Caco-2 (cell line): ENCODE measurements around the gene KRIT1. TPM values are rescaled to one million over a fixed set of nuclear protein-coding genes. Genes with fewer than 3 reads are reported as not detected.

ENCODE experiments used
- BruUV-seq: library from RNA; stranded (reverse); fragments of 400-500 nt; replicated peaks from 2 replicates; lab custom pipeline; 2021; lab: Mats Ljungman, UMichigan
- CTCF ChIA-PET: fragments of 300-600 bp; sonication (Branson Sonifier 250); formaldehyde crosslinking; loops from one replicate; lab custom pipeline; 2022; ENCODE audit warnings: antibody characterized with exemption; lab: Charles Lee
- POLR2A ChIA-PET: fragments of 300-600 bp; sonication (Branson Sonifier 250); formaldehyde crosslinking; loops from one replicate; lab custom pipeline; 2022; ENCODE audit warnings: antibody characterized with exemption; lab: Charles Lee
- DNase-seq, 2 experiments: peaks; one replicate each; pipeline versions ENCODE4 v3.0.0 to v3.0.0-alpha.2; 2020 to 2022
- H3K27me3 ChIP-seq: replicated peaks from 2 replicates; pipeline ENCODE4 v1.6.0; 2011; ENCODE audit warnings: low read length; ENCODE audit not compliant: control insufficient read depth, insufficient read depth
- H3K36me3 ChIP-seq: 2 replicates; pipeline ENCODE4 v1.5.1; 2011; ENCODE audit warnings: low read length; ENCODE audit not compliant: control insufficient read depth, insufficient read depth
- H3K4me1 ChIP-seq: fragments of 250-450 bp; sonication (Bioruptor Pico); 2 replicates; pipeline ENCODE4 v1.5.1; 2020; ENCODE audit warnings: mild to moderate bottlenecking
- H3K4me3 ChIP-seq: 2 replicates; pipeline ENCODE4 v1.5.1; 2011; ENCODE audit warnings: low read depth, mild to moderate bottlenecking, control low read depth, low read length
- H3K9me3 ChIP-seq: fragments of 250-450 bp; sonication (Bioruptor Pico); 2 replicates; pipeline ENCODE4 v1.5.1; 2020; ENCODE audit warnings: mild to moderate bottlenecking, moderate library complexity
- H3K27ac Mint-ChIP-seq: one replicate; pipeline ENCODE4 v1.8.0; 2022; ENCODE audit warnings: mixed read lengths; ENCODE audit not compliant: unreplicated experiment
- H3K27me3 Mint-ChIP-seq: one replicate; pipeline ENCODE4 v1.8.0; 2022; ENCODE audit warnings: mixed read lengths; ENCODE audit not compliant: insufficient read depth, unreplicated experiment
- H3K36me3 Mint-ChIP-seq: one replicate; pipeline ENCODE4 v1.8.0; 2022; ENCODE audit warnings: mild to moderate bottlenecking, mixed read lengths; ENCODE audit not compliant: insufficient read depth, unreplicated experiment
- H3K4me1 Mint-ChIP-seq: one replicate; pipeline ENCODE4 v1.8.0; 2022; ENCODE audit warnings: low read depth, mixed read lengths; ENCODE audit not compliant: unreplicated experiment
- H3K4me3 Mint-ChIP-seq: one replicate; pipeline ENCODE4 v1.8.0; 2022; ENCODE audit warnings: mild to moderate bottlenecking, moderate library complexity, mixed read lengths; ENCODE audit not compliant: unreplicated experiment
- H3K9me3 Mint-ChIP-seq: one replicate; pipeline ENCODE4 v1.8.0; 2022; ENCODE audit warnings: mixed read lengths; ENCODE audit not compliant: unreplicated experiment
- CTCF ChIP-seq, 2 experiments: fragments of 200-600 bp in 1 of 2; IDR thresholded peaks; 1 replicate in 1 of 2; 2 replicates in 1 of 2; pipeline versions ENCODE4 v1.5.1 to v1.8.0; 2011 to 2022; ENCODE audit warnings: antibody characterized with exemption in 1 of 2, control low read depth in 1 of 2, inconsistent platforms in 1 of 2, low read depth in 1 of 2, low read length in 1 of 2, mild to moderate bottlenecking in 1 of 2, moderate library complexity in 1 of 2; ENCODE audit not compliant: insufficient read depth in 1 of 2, severe bottlenecking in 1 of 2, unreplicated experiment in 1 of 2
- intact Hi-C: fragments of 100-400 bp; cut with micrococcal nuclease; formaldehyde crosslinking; loops from one replicate; pipeline ENCODE4 v1.10.0; 2022; ENCODE audit not compliant: unreplicated experiment
- microRNA-seq: library from miRNA; unstranded; fragments of <30 nt; microRNA quantifications from one replicate; pipeline ENCODE4 v1.2.0, GENCODE V29; 2022
- total RNA-seq: library from RNA; stranded (reverse); gene quantifications from 2 replicates; pipeline ENCODE4 v1.2.3, GENCODE V29; 2022

The KRIT1 gene
- total RNA-seq, 1 experiment from 2014 or later, result 54.4 TPM

- no TSS peak for BruUV-seq
- H3K27me3 Mint-ChIP-seq, result no peaks in the 10 kb centered on the region
- CTCF ChIA-PET, result no interaction called here
- H3K4me1 ChIP-seq, result no peaks in the 10 kb centered on the region
- POLR2A ChIA-PET, result no interaction called here
- no peak overlapping the region for H3K4me3 ChIP-seq
- intact Hi-C loops, result no loop called here
- H3K27ac Mint-ChIP-seq, result no peak overlapping the region
- no peaks in the 10 kb centered on the region for H3K4me1 Mint-ChIP-seq
- H3K9me3 Mint-ChIP-seq, result no peaks in the 10 kb centered on the region
- no peaks in the 10 kb centered on the region for H3K36me3 Mint-ChIP-seq
- no peaks in the 10 kb centered on the region for H3K9me3 ChIP-seq
- H3K36me3 ChIP-seq, result no peaks in the 10 kb centered on the region
- no peak for DNase-seq
- no peak for TF ChIP-seq CTCF (IDR thresholded peaks at IDR 0.05; ENCODE audit: insufficient read depth in 1 of 2, low read depth in 1 of 2, low read length in 1 of 2, severe bottlenecking in 1 of 2, unreplicated experiment in 1 of 2)
- no peaks in the 10 kb centered on the region for H3K27me3 ChIP-seq
- H3K4me3 Mint-ChIP-seq, result no peak overlapping the region
Measured at GRCh38 chr7:92155108-92155739, 90.5 kb downstream of the KRIT1 start.

- no peaks in the 10 kb centered on the region for H3K27me3 Mint-ChIP-seq
- Histone ChIP-seq H3K4me3 (no peak overlapping the region), H3K9me3 (no peaks in the 10 kb centered on the region), H3K27me3 (no peaks in the 10 kb centered on the region), H3K36me3 (no peaks in the 10 kb centered on the region), H3K4me1 (no peaks in the 10 kb centered on the region)
- H3K27ac Mint-ChIP-seq, result no peak overlapping the region
- intact Hi-C loops, result no loop called here
- DNase-seq, result no peak
- no peaks in the 10 kb centered on the region for H3K9me3 Mint-ChIP-seq
- no peaks in the 10 kb centered on the region for H3K4me1 Mint-ChIP-seq
- ChIA-PET POLR2A (no interaction called here), CTCF (no interaction called here)
- no peaks in the 10 kb centered on the region for H3K36me3 Mint-ChIP-seq
- no peak for TF ChIP-seq CTCF (IDR thresholded peaks at IDR 0.05; ENCODE audit: insufficient read depth in 1 of 2, low read depth in 1 of 2, low read length in 1 of 2, severe bottlenecking in 1 of 2, unreplicated experiment in 1 of 2)
- BruUV-seq, result no TSS peak
- no peak overlapping the region for H3K4me3 Mint-ChIP-seq
Measured at GRCh38 chr7:92150450-92151017, 95.2 kb downstream of the KRIT1 start.

DNA sequence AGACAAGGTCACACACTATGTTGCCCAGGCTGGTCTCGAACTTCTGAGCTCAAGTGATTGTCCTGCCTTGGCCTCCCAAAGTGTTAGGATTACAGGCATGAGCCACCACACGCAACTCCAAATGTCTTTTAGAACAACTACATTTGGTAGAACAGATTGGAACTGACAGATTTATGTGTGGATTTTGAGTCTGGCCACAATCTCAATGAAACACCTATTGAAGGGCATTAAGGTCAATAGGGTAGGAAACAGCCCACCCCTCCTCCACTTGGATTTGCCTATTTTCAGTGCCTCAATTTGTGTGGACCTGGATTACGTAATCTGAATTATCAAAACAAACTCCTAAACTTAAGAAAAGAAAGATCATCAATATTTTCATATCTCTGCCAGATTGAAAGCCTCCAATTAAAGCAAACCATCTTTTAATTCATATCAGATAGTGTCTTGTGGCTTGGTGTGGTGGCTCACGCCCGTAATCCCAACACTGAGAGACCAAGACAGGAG lies 95.9 kb downstream of the KRIT1 start:
- no peaks in the 10 kb centered on the region for H3K27me3 Mint-ChIP-seq
- no peaks in the 10 kb centered on the region for H3K4me1 ChIP-seq
- H3K36me3 Mint-ChIP-seq, result no peaks in the 10 kb centered on the region
- H3K27me3 ChIP-seq, result no peaks in the 10 kb centered on the region
- CTCF ChIA-PET, result no interaction called here
- TF ChIP-seq CTCF (IDR thresholded peaks at IDR 0.05; ENCODE audit: insufficient read depth in 1 of 2, low read depth in 1 of 2, low read length in 1 of 2, severe bottlenecking in 1 of 2, unreplicated experiment in 1 of 2), result no peak
- H3K4me3 ChIP-seq, result no peak overlapping the region
- H3K4me3 Mint-ChIP-seq, result no peak overlapping the region
- H3K36me3 ChIP-seq, result no peaks in the 10 kb centered on the region
- no peaks in the 10 kb centered on the region for H3K9me3 ChIP-seq
- BruUV-seq, result no TSS peak
- no peak overlapping the region for H3K27ac Mint-ChIP-seq
- H3K9me3 Mint-ChIP-seq, result no peaks in the 10 kb centered on the region
- POLR2A ChIA-PET, result no interaction called here
- no peaks in the 10 kb centered on the region for H3K4me1 Mint-ChIP-seq
- no peak for DNase-seq
- intact Hi-C loops, result no loop called here

Small RNA genes within 50 kb of the gene (microRNA-seq; reads per million reads assigned to microRNA genes)
- not detected for gene MIR1285-1

Other genes with a start within 250 kb of the KRIT1 start
- 151 and 153 TPM in 2 replicates for gene CYP51A1, start 111.4 kb downstream of the KRIT1 start, total RNA-seq
- not detected in 2 replicates for gene LRRD1, start 66.8 kb downstream of the KRIT1 start, total RNA-seq
- 56.6 and 57.2 TPM in 2 replicates for gene ANKIB1, start 60 bp upstream of the KRIT1 start, total RNA-seq
- 36.7 and 38.2 TPM in 2 replicates for gene GATAD1, start 201.6 kb upstream of the KRIT1 start, total RNA-seq
- gene ERVW-1, start 232.0 kb upstream of the KRIT1 start, total RNA-seq, result 0.51 TPM in 1 of 2 replicates, not detected in the other